Lower leg skin (tissue), 4 donors: Measurements from ENCODE around the gene FHAD1. TPM values are rescaled to one million over a fixed set of nuclear protein-coding genes. Genes with fewer than 3 reads are reported as not detected.

Experiments
- DNase-seq, 2 donors: peaks; one replicate each; pipeline ENCODE4 v3.0.0-alpha.2; 2019; ENCODE audit warnings: low spot score in 2 of 2
- H3K4me3 ChIP-seq: fragments of 200-600 bp; sonication (generic); 2 replicates; pipeline ENCODE4 v1.5.1; 2017; ENCODE audit warnings: mild to moderate bottlenecking, low read depth; ENCODE audit not compliant: poor library complexity, severe bottlenecking
- POLR2A ChIP-seq, 2 donors: fragments of 450-650 bp; IDR thresholded peaks; one replicate each; pipeline ENCODE4 v1.6.1; 2016 to 2017; ENCODE audit warnings: antibody characterized with exemption in 2 of 2, mild to moderate bottlenecking in 1 of 2, moderate library complexity in 1 of 2
- WGBS, 2 donors: methylation state at CpG; one replicate each; pipeline ENCODE4 v1.1.5; 2018; 5-methylcytosine and 5-hydroxymethylcytosine counted together
- intact Hi-C: fragments of 100-400 bp; cut with DNase I; formaldehyde crosslinking; loops from one replicate; pipeline ENCODE4 v1.15.0; 2023; ENCODE audit warnings: low total_unique reads
- total RNA-seq, 4 donors: library from RNA; depleted of rRNA; stranded (reverse); fragments of >200 nt; gene quantifications; one replicate each; pipeline ENCODE4 v1.1.0, GENCODE V29; 2016
- TF ChIP-seq, protein P1 (sequence below), 3 donors: fragments of 450-650 bp; IDR thresholded peaks; one replicate each; pipeline ENCODE4 v1.5.1; 2016; ENCODE audit warnings: antibody characterized with exemption in 3 of 3, mild to moderate bottlenecking in 3 of 3, moderate library complexity in 2 of 3

Gene FHAD1
- total RNA-seq, 4 donors from 2014 or later: 0.52 to 2.0 TPM; not detected in 2

DNA sequence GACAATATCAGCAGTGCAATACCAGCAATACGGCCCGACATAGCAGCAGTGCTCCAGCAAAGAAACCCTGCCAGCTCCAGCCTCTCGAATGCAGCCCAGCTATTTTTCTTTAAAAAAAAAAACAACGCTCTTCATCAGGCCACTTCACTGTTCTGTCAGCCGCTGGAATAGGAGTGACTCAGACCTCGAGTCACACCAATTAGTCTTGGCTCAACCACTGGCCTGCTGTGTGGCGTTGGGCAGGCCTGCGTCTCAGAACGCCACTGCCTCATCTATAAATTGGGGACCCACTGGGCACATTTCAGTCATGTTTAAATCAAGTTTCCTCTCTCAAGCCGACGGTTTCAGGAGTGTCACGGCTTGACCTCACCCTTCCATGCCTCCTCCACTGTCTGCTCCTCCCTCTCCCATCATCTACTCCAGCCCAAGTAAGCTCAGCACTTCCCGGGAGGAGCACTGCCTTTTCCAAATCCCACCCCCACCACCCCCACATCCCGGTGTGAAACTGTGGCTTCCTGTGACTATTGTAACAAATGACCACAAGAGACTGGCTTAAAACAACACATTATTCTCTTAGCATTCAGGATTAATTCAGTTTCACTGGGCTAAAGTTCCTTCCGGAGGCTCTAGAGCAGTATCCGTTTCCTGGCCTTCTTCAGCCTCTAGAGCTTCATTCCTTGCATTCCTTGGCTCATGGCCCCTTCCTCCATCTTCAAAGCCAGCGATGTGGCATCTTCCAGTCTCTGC, 90.8 kb downstream of the FHAD1 start:
- intact Hi-C loops: loop anchor here (5.0 kb wide), 1 partner anchor 39 kb away; no protein-coding TSS in a partner anchor
- no peak for DNase-seq
- no peak overlapping the region for H3K4me3 ChIP-seq
- no peak for TF ChIP-seq POLR2A (IDR thresholded peaks at IDR 0.05)
- TF ChIP-seq, protein P1, sequence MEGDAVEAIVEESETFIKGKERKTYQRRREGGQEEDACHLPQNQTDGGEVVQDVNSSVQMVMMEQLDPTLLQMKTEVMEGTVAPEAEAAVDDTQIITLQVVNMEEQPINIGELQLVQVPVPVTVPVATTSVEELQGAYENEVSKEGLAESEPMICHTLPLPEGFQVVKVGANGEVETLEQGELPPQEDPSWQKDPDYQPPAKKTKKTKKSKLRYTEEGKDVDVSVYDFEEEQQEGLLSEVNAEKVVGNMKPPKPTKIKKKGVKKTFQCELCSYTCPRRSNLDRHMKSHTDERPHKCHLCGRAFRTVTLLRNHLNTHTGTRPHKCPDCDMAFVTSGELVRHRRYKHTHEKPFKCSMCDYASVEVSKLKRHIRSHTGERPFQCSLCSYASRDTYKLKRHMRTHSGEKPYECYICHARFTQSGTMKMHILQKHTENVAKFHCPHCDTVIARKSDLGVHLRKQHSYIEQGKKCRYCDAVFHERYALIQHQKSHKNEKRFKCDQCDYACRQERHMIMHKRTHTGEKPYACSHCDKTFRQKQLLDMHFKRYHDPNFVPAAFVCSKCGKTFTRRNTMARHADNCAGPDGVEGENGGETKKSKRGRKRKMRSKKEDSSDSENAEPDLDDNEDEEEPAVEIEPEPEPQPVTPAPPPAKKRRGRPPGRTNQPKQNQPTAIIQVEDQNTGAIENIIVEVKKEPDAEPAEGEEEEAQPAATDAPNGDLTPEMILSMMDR (IDR thresholded peaks at IDR 0.05): no peak
- WGBS, 2 donors: 37 to 53% methylated on average over 17 of the region's 17 CpGs

DNA sequence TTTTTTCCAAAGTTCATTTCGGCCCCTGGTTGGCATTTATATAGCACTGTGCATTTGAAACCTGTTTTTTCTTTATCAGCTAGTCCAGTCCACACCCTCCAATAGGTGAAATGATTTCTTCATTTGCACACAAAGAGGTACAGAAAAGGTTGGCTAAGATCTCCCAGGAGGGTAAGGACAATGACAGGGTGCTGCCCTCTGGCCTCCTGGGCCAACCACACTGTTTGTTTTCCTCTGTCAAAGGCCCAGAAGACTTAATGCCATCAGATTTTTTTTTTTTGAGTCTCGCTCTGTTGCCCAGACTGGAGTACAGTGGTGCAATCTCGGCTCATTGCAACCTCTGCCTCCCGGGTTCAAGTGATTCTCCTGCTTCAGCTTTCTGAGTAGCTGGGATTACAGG, 92.5 kb downstream of the FHAD1 start:
- intact Hi-C loops: loop anchor here (5.0 kb wide), 1 partner anchor 38 kb away; no protein-coding TSS in a partner anchor
- 94 to 95% methylated on average over 4 of the region's 4 CpGs for WGBS, 2 donors

DNA sequence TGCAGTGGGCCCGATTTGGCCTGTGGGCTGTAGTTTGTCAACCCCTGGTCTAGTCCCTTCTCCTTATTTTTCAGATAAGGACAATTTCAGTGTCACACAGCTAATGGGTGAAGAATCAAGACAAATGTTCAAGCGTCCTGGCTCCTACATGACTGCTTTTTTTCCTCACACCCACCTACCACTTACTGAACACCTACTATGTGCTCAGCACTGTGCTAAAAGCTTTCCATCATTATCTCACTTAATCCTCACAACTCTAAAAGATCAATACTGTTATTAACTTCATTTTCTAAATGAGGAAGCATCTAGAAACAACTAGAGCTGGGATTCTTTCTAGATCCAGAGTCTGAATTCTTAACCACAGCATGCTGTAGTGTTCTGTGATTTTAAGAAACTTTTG, 94.2 kb downstream of the FHAD1 start:
- 93 to 98% methylated on average over 2 of the region's 2 CpGs for WGBS, 2 donors
- H3K4me3 ChIP-seq: no peak overlapping the region
- intact Hi-C loops: no loop called here
- TF ChIP-seq, protein P1 (IDR thresholded peaks at IDR 0.05): no peak
- no peak for DNase-seq

More for the DNA sequence above, 92.5 kb downstream of the FHAD1 start:
- H3K4me3 ChIP-seq: no peak overlapping the region
- TF ChIP-seq, protein P1 (IDR thresholded peaks at IDR 0.05): no peak
- no peak for TF ChIP-seq POLR2A (IDR thresholded peaks at IDR 0.05)
- DNase-seq: no peak

DNA sequence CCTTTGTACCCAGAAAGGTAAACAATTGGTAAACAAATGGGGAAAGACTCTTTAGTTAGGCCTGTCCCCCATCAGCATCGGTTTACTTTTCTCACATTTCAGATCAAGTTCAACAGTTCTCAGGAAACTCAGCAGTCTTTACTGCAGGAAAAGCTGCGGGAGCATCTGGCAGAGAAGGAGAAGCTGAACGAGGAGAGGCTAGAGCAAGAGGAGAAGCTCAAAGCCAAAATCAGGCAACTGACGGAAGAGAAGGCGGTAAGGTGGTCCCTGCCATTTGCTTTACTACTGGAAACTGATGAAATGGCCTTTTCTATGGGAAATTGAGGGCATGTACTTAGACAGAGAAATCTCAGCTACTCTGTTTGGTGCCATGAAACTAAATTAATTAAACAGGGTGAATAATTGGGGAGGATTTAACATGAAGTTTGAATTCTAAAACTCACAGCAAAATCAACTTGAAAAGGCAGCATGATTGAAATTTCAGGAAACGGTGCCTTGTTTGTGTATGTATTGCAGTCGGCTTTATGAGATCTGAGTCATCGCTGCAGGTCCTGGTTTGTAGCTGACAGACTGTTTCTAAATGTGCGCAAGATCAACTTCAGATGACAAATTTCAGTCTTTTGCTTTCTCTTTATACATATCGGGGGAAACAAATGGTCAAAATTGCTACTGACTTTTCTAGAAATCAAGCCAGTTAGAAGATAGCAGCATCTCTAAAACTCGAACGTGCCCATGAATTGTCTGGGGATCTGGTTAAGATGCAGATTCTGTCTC, 94.8 kb downstream of the FHAD1 start:
- DNase-seq: no peak
- TF ChIP-seq, protein P1 (IDR thresholded peaks at IDR 0.05): no peak
- TF ChIP-seq POLR2A (IDR thresholded peaks at IDR 0.05): no peak
- WGBS, 2 donors: 61 to 71% methylated on average over 12 of the region's 12 CpGs
- intact Hi-C loops: no loop called here
- H3K4me3 ChIP-seq: no peak overlapping the region

DNA sequence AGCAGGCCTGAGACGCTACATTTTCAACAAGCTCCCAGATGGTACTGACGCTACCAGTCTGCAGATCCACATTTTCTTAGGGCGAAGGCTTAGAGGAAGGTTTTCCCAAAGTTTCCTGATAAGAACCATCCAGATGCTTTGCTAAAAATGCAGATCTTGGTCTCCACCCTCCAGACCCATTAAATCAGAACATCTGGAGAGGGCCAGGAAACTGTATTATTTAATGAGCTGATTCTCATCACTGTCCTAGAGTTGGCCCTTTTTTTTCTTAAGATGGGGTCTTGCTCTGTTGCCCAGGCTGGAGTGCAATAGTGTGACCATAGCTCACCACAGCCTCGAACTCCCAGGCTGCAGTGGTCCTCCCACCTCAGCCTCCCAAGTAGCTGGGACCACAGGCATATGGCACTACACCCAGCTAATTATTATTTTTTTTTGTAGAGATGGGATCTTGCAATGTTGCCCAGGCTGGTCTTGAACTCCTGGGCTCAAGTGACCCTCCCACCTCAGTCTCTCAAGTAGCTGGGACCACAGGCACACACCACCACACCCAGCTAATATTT, 95.5 kb downstream of the FHAD1 start:
- 78 to 80% methylated on average over 4 of the region's 4 CpGs for WGBS, 2 donors
- intact Hi-C loops: no loop called here
- H3K4me3 ChIP-seq: no peak overlapping the region
- TF ChIP-seq POLR2A (IDR thresholded peaks at IDR 0.05): no peak
- TF ChIP-seq, protein P1 (IDR thresholded peaks at IDR 0.05): no peak
- no peak for DNase-seq
